GM21786 (cell line): ENCODE results near the gene GNG12.
"Not testable (repeated sequence)": the region's sequence is repeated elsewhere in the genome, so short reads cannot be mapped to it uniquely, and the experiment has no call there.

Experiments
- ATAC-seq: cut with Tn5 transposase; IDR thresholded peaks from one replicate; pipeline ENCODE4 v1.9.1; 2021; ENCODE audit not compliant: unreplicated experiment

Gene GNG12

GRCh38 chr1:67735206-67735605, 98.1 kb downstream of the GNG12 start:
- no peak for ATAC-seq

GRCh38 chr1:67734323-67734690, 99.0 kb downstream of the GNG12 start:
- no peak for ATAC-seq

- ATAC-seq = no peak
These were observed 99.5 kb downstream of the GNG12 start for GRCh38 chr1:67733681-67734322.

GRCh38 chr1:67732750-67733151, 100.5 kb downstream of the GNG12 start:
- ATAC-seq = peak; percentile 42

GRCh38 chr1:67731322-67731721, 101.9 kb downstream of the GNG12 start:
- ATAC-seq = no peak

GRCh38 chr1:67730312-67730711, 103.0 kb downstream of the GNG12 start:
- not testable (repeated sequence) for ATAC-seq

GRCh38 chr1:67729872-67730271, 103.4 kb downstream of the GNG12 start:
- ATAC-seq = no peak

- ATAC-seq = no peak
These were observed 107.0 kb downstream of the GNG12 start for GRCh38 chr1:67726224-67726623.

GRCh38 chr1:67724928-67725560, 108.2 kb downstream of the GNG12 start:
- no peak for ATAC-seq

GRCh38 chr1:67723620-67724019, 109.6 kb downstream of the GNG12 start:
- ATAC-seq = peak; percentile 79

GRCh38 chr1:67723126-67723525, 110.1 kb downstream of the GNG12 start:
- ATAC-seq = no peak

GRCh38 chr1:67722292-67722944, 110.8 kb downstream of the GNG12 start:
- ATAC-seq = no peak

GRCh38 chr1:67721650-67722291, 111.5 kb downstream of the GNG12 start:
- peak; percentile 53 for ATAC-seq

GRCh38 chr1:67721112-67721511, 112.2 kb downstream of the GNG12 start:
- ATAC-seq = no peak

GRCh38 chr1:67719329-67720196, 113.7 kb downstream of the GNG12 start:
- ATAC-seq = no peak

- ATAC-seq = no peak
These were observed 115.4 kb downstream of the GNG12 start for GRCh38 chr1:67717876-67718275.

- ATAC-seq = no peak
These were observed 116.5 kb downstream of the GNG12 start for GRCh38 chr1:67716800-67717199.

GRCh38 chr1:67715819-67716218, 117.4 kb downstream of the GNG12 start:
- ATAC-seq = no peak

GRCh38 chr1:67713057-67713846, 120.0 kb downstream of the GNG12 start:
- no peak for ATAC-seq

GRCh38 chr1:67711855-67712212, 121.4 kb downstream of the GNG12 start:
- ATAC-seq = peak; percentile 65
